GM12891 (cell line): ENCODE data around the gene SYT10.

Source experiments
- POLR2A ChIP-seq: IDR thresholded peaks from 2 replicates; pipeline ENCODE4 v1.6.1; 2011; ENCODE audit warnings: low read depth, low read length, control low read depth
- POLR2AphosphoS5 ChIP-seq: IDR thresholded peaks from 2 replicates; pipeline ENCODE4 v1.6.1; 2011; ENCODE audit warnings: low read depth, low read length, control low read depth

DNA sequence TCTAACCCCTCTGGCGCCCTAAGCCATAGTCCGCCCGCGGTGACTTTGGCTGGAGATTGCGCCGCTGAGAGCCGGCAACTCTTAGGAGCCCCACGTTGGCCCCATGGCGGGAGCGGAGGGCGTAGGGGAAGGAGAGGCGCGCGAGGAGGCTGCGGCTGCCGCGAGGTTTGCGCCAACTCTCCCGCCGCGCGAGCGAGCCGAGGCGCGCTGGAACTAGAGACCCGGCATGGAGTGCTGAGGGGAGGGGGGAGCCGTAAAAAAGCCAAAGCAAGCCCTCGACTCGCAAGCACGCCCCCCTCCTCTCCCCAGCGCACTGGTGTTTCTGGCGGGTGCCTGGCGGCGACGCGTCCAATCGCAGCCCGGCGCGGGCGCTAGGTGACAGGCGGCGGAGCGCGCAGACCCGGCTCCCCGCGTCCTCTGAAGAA is at the start of gene SYT10:
- no peak for TF ChIP-seq POLR2AphosphoS5
- TF ChIP-seq POLR2A = no peak
